ENCODE measurements around the gene PDE7B.

DNA sequence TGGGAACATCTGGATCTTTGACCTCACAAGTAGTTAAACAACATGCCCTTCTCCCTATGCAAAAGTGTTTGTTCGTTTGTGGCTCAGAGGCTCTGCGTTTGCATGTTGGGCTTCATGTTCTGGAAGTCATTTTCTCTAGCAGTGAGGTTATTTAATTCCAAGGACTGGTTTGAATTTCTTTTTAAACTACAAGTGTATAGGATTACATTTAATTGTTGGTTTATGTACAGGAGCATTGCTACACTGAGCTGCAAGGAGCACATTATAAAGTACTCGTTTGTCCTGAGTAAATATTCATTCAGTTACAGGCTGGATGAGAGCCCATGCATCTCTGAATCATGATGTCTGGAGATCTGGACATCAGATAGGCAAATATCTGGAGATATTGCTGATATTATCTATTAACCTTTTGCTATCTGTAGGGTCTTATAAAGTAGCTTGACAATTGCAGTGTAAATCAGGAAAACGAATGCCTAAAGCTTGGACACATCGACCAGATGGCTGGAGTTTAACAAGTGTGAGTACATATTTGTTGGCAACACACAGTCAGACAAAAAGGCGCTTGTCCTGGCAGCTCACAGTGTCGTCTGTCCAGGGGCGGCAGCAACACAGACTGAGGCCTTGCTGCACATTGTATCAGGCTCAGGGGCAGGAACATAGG is 84.6 kb downstream of the PDE7B start:
- TF ChIP-seq, protein P1, sequence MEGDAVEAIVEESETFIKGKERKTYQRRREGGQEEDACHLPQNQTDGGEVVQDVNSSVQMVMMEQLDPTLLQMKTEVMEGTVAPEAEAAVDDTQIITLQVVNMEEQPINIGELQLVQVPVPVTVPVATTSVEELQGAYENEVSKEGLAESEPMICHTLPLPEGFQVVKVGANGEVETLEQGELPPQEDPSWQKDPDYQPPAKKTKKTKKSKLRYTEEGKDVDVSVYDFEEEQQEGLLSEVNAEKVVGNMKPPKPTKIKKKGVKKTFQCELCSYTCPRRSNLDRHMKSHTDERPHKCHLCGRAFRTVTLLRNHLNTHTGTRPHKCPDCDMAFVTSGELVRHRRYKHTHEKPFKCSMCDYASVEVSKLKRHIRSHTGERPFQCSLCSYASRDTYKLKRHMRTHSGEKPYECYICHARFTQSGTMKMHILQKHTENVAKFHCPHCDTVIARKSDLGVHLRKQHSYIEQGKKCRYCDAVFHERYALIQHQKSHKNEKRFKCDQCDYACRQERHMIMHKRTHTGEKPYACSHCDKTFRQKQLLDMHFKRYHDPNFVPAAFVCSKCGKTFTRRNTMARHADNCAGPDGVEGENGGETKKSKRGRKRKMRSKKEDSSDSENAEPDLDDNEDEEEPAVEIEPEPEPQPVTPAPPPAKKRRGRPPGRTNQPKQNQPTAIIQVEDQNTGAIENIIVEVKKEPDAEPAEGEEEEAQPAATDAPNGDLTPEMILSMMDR (IDR thresholded peaks at IDR 0.05 in 8 of 11, conservative IDR thresholded peaks at IDR 0.05 in 3 of 11), result no peak
- no peak for TF ChIP-seq POLR2AphosphoS5 (IDR thresholded peaks at IDR 0.05)
- no peak for TF ChIP-seq POLR2A (IDR thresholded peaks at IDR 0.05)
